SK-N-SH (cell line): Measurements from ENCODE around the gene ATP2B1. TPM values are rescaled to one million over a fixed set of nuclear protein-coding genes. Genes with fewer than 3 reads are reported as not detected.

Source experiments
- CTCF ChIA-PET: fragments of 300-600, 350-600 bp; formaldehyde crosslinking; extraction: SDS; loops from one replicate; lab custom pipeline; 2021; lab: Yijun Ruan, JAX
- POLR2A ChIA-PET: fragments of 350-600 bp; sonication (Branson Sonifier 250); formaldehyde crosslinking; extraction: SDS; loops from one replicate; lab custom pipeline; 2020; ENCODE audit warnings: antibody characterized with exemption, inconsistent platforms; lab: Yijun Ruan, JAX
- DNase-seq: peaks from one replicate; pipeline ENCODE4 v3.0.0; 2012
- H2AFZ ChIP-seq: fragments of 200-600 bp; sonication (generic); 2 replicates; pipeline ENCODE4 v1.8.1; 2016; ENCODE audit warnings: antibody characterized with exemption, mild to moderate bottlenecking, low read depth
- H3F3A ChIP-seq: fragments of 200-600 bp; sonication (generic); replicated peaks from 2 replicates; pipeline ENCODE3; 2016; ENCODE audit warnings: antibody characterized with exemption, mild to moderate bottlenecking; ENCODE audit not compliant: insufficient read depth
- H3K27ac ChIP-seq, 2 experiments: fragments of 200-500 bp in 1 of 2; fragments of 200-600 bp in 1 of 2; sonication (Bioruptor generic) in 1 of 2; sonication (generic), shearing (Covaris generic) in 1 of 2; 2 replicates each; pipeline versions ENCODE4 v1.5.1 to v1.6.1; 2014 to 2016; ENCODE audit warnings: low read depth in 2 of 2, inconsistent platforms in 1 of 2, low read length in 1 of 2, mild to moderate bottlenecking in 1 of 2, mixed read lengths in 1 of 2
- H3K27me3 ChIP-seq: fragments of 200-600 bp; sonication (generic), shearing (Covaris generic); 2 replicates; pipeline ENCODE4 v1.6.1; 2016; ENCODE audit warnings: mixed run types; ENCODE audit not compliant: insufficient read depth
- H3K36me3 ChIP-seq, 2 experiments: fragments of 200-500 bp in 1 of 2; fragments of 200-600 bp in 1 of 2; sonication (Bioruptor generic) in 1 of 2; sonication (generic) in 1 of 2; replicated peaks in 1 of 2; 2 replicates each; pipeline versions ENCODE3 to v1.5.1; 2014 to 2016; ENCODE audit warnings: low read length in 1 of 2, mild to moderate bottlenecking in 1 of 2; ENCODE audit not compliant: insufficient read depth in 2 of 2, control insufficient read depth in 1 of 2
- H3K4me1 ChIP-seq, 2 experiments: fragments of 200-500 bp in 1 of 2; fragments of 200-600 bp in 1 of 2; sonication (Bioruptor generic) in 1 of 2; sonication (generic), shearing (Covaris generic) in 1 of 2; 2 replicates each; pipeline versions ENCODE4 v1.5.1 to v1.6.1; 2014 to 2016; ENCODE audit warnings: low read depth in 1 of 2, low read length in 1 of 2, mixed run types in 1 of 2; ENCODE audit not compliant: insufficient read depth in 2 of 2, control insufficient read depth in 1 of 2
- H3K4me2 ChIP-seq: fragments of 200-600 bp; sonication (generic), shearing (Covaris generic); 2 replicates; pipeline ENCODE4 v1.6.1; 2017; ENCODE audit warnings: mixed run types
- H3K4me3 ChIP-seq, 2 experiments: fragments of 200-500 bp in 1 of 2; fragments of 200-600 bp in 1 of 2; sonication (Bioruptor generic) in 1 of 2; sonication (generic), shearing (Covaris generic) in 1 of 2; 2 replicates each; pipeline versions ENCODE4 v1.5.1 to v1.8.1; 2014 to 2016; ENCODE audit warnings: low read depth in 2 of 2, inconsistent platforms in 1 of 2, low read length in 1 of 2, mild to moderate bottlenecking in 1 of 2, mixed read lengths in 1 of 2, moderate library complexity in 1 of 2
- H3K79me2 ChIP-seq: fragments of 200-600 bp; sonication (generic); 2 replicates; pipeline ENCODE4 v1.8.1; 2017; ENCODE audit warnings: mild to moderate bottlenecking; ENCODE audit not compliant: insufficient read depth
- H3K9ac ChIP-seq: fragments of 200-600 bp; sonication (generic); 2 replicates; pipeline ENCODE4 v1.6.1; 2017; ENCODE audit warnings: mixed run types
- H3K9me2 ChIP-seq: fragments of 200-600 bp; sonication (generic); 2 replicates; pipeline ENCODE4 v1.6.1; 2017; ENCODE audit warnings: mixed run types
- H3K9me3 ChIP-seq: fragments of 200-600 bp; sonication (generic); 2 replicates; pipeline ENCODE4 v1.6.1; 2017; ENCODE audit warnings: mixed run types, mild to moderate bottlenecking, moderate library complexity
- H4K20me1 ChIP-seq: fragments of 200-600 bp; sonication (generic); 2 replicates; pipeline ENCODE4 v1.6.1; 2017; ENCODE audit warnings: mild to moderate bottlenecking, mixed run types; ENCODE audit not compliant: insufficient read depth
- EP300 ChIP-seq, 2 experiments: IDR thresholded peaks; 2 replicates each; pipeline versions ENCODE4 v1.4.0 to v1.6.1; 2012; ENCODE audit warnings: borderline replicate concordance in 1 of 2, low read depth in 1 of 2, low read length in 1 of 2
- EZH2phosphoT487 ChIP-seq: fragments of 200-600 bp; sonication (generic); IDR thresholded peaks from 2 replicates; pipeline ENCODE4 v1.6.1; 2017; ENCODE audit warnings: low read depth, mixed run types, mild to moderate bottlenecking, antibody characterized with exemption, moderate library complexity, borderline replicate concordance
- FOSL2 ChIP-seq: IDR thresholded peaks from 2 replicates; pipeline ENCODE4 v1.4.0; 2012; ENCODE audit warnings: low read depth, mild to moderate bottlenecking, moderate library complexity, borderline replicate concordance
- FOXJ3 ChIP-seq: sonication (generic); formaldehyde crosslinking; IDR thresholded peaks from 2 replicates; pipeline ENCODE4 v1.5.1; 2020; ENCODE audit warnings: mild to moderate bottlenecking, missing genetic modification reagents
- MEF2A ChIP-seq: IDR thresholded peaks from 2 replicates; pipeline ENCODE4 v1.4.0; 2012; ENCODE audit warnings: low read depth, borderline replicate concordance
- MXI1 ChIP-seq: IDR thresholded peaks from 2 replicates; pipeline ENCODE4 v1.6.1; 2012; ENCODE audit warnings: mild to moderate bottlenecking, low read depth, low read length, improper control_type of control experiment
- POLR2AphosphoS5 ChIP-seq: IDR thresholded peaks from 2 replicates; pipeline ENCODE4 v1.6.1; 2012; ENCODE audit warnings: low read depth, low read length
- RCOR1 ChIP-seq: fragments of 150-350 bp; IDR thresholded peaks from 2 replicates; pipeline ENCODE4 v1.6.1; 2017; ENCODE audit warnings: antibody characterized with exemption, low read length
- RFX5 ChIP-seq: IDR thresholded peaks from 2 replicates; pipeline ENCODE4 v1.6.1; 2012; ENCODE audit warnings: mild to moderate bottlenecking, improper control_type of control experiment, low read length
- RXRA ChIP-seq: IDR thresholded peaks from 2 replicates; pipeline ENCODE4 v1.4.0; 2012; ENCODE audit warnings: low read depth, mild to moderate bottlenecking, borderline replicate concordance
- SMC3 ChIP-seq: IDR thresholded peaks from 2 replicates; pipeline ENCODE4 v1.6.1; 2012; ENCODE audit warnings: low read depth, low read length, improper control_type of control experiment
- TCF12 ChIP-seq: IDR thresholded peaks from 2 replicates; pipeline ENCODE4 v1.4.0; 2012
- TEAD4 ChIP-seq: IDR thresholded peaks from 2 replicates; pipeline ENCODE4 v1.4.0; 2012; ENCODE audit warnings: mild to moderate bottlenecking, borderline replicate concordance; ENCODE audit not compliant: insufficient read depth
- YY1 ChIP-seq: IDR thresholded peaks from 2 replicates; pipeline ENCODE4 v1.4.0; 2012; ENCODE audit warnings: low read depth, mild to moderate bottlenecking
- WGBS: methylation state at CpG from one replicate; pipeline ENCODE4 v1.1.6; 2017; ENCODE audit warnings: low lambda C conversion rate; 5-methylcytosine and 5-hydroxymethylcytosine counted together
- polyA plus RNA-seq, 3 experiments: library from polyadenylated mRNA; depleted of rRNA; stranded (reverse); fragments of >200 nt; gene quantifications; 2 replicates each; pipeline ENCODE4 v1.2.3, GENCODE V29; 2012
- TF ChIP-seq, protein P1 (sequence below): IDR thresholded peaks from 2 replicates; pipeline ENCODE4 v1.4.0; 2012; ENCODE audit warnings: low read depth
- TF ChIP-seq, protein P2 (sequence below): fragments of 150-350 bp; IDR thresholded peaks from 2 replicates; pipeline ENCODE4 v1.6.1; 2016; ENCODE audit warnings: mild to moderate bottlenecking, low read depth, low read length
- TF ChIP-seq, protein P3 (sequence below): IDR thresholded peaks from 2 replicates; pipeline ENCODE4 v1.4.0; 2012; ENCODE audit warnings: low read depth, borderline replicate concordance

Gene ATP2B1
- polyA plus RNA-seq, 1 of the 3 experiments (the other 2 are of a cell fraction), result 4.3 TPM

DNA sequence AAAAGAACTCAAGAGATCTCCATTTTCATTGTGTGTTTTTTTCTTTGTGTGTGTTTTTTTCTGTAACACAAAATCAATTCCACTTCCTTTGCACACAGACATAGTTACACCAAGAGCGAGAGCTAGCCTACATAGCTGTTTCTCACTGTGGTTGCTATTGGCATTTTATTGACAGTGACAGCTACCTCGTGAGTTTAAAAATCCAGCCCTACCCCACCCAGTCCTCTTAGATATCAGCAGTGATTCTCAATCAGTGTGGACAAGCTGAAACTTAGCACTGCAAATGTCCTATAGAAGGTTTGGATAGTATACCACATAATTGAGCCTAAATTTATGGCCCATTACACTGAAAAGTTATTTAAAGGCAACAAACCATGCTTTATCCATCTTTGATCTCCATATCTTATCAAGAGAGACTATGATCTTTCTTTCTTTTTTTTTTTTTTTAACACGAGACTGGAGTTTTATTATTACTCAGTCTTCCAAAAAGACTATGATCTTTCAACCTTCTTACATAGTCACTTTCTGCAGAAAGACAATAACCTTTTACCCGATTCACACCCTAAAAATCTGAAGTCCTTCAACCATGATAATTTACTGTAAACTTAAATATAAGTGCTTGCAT lies 46.8 kb downstream of the ATP2B1 start:
- Histone ChIP-seq H3F3A (no peaks in the 10 kb centered on the region), H3K4me2 (no peak overlapping the region)
- DNase-seq, result no peak
- TF ChIP-seq YY1 (no peak), MEF2A (no peak), POLR2AphosphoS5 (no peak), MXI1 (no peak), TEAD4 (no peak), RXRA (no peak)
- TF ChIP-seq, all 33 proteins: peak for 0
- H3K27ac ChIP-seq, result no peak overlapping the region
- H4K20me1 ChIP-seq, result no peaks in the 10 kb centered on the region
- H3K9me3 ChIP-seq, result no peaks in the 10 kb centered on the region
- CTCF ChIA-PET, result interaction anchor here (0.9 kb wide), 1 partner anchor 14 kb away, joined by 3 read pairs; no protein-coding TSS in a partner anchor
- peaks cover 5 to 16% of the 10 kb centered on the region in 2 experiments; a peak in 3 of 4 replicates for H3K4me1 ChIP-seq
- H3K4me3 ChIP-seq, result no peak overlapping the region
- WGBS, result 95% methylated on average over 4 of the region's 4 CpGs
- H3K36me3 ChIP-seq, result no peaks in the 10 kb centered on the region
- H3K79me2 ChIP-seq, result peaks cover 5% of the 10 kb centered on the region
- no peak overlapping the region for H3K9ac ChIP-seq
- H2AFZ ChIP-seq, result no peak overlapping the region
- H3K9me2 ChIP-seq, result peaks cover 4% of the 10 kb centered on the region; the same call in 1 of the 2 replicates
- POLR2A ChIA-PET, result no interaction called here
- no peaks in the 10 kb centered on the region for H3K27me3 ChIP-seq

DNA sequence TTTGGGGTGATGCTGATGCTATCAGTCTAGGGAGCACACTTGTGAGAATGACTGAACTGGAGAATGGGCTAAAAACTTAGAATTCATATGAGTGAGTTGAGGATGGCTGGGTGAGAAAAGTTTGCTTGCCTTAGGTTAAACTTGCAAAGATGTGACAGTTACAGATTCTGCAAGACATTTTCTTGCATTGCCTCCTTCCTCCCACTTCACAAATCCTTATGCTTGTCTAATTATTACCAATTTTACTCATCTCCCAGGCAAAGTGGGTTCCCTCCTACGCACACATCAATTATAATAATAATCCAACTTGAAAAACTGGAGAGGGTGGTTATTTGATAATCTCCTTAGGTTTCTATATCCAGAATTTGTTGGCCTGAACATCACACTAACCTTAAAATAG lies 50.9 kb downstream of the ATP2B1 start:
- CTCF ChIA-PET, result interaction anchor here (0.7 kb wide), 1 partner anchor 11 kb away, joined by 3 read pairs; no protein-coding TSS in a partner anchor
- Histone ChIP-seq H3F3A (peaks cover 6% of the 10 kb centered on the region), H3K79me2 (peaks cover 5% of the 10 kb centered on the region), H3K36me3 (peaks cover 5 to 8% of the 10 kb centered on the region in 2 experiments), H3K4me1 (peaks cover 0 to 2% of the 10 kb centered on the region in 2 experiments; a peak in 1 of 4 replicates), H3K9me2 (no peaks in the 10 kb centered on the region), H3K9me3 (no peaks in the 10 kb centered on the region)
- 97% methylated on average over 1 of the region's 1 CpG for WGBS
- no peak for DNase-seq
- TF ChIP-seq MEF2A (no peak), RFX5 (no peak), EP300 (IDR thresholded peaks at IDR 0.05; ENCODE audit: borderline replicate concordance in 1 of 2, low read depth in 1 of 2, low read length in 1 of 2) (no peak), FOSL2 (no peak), EZH2phosphoT487 (no peak), RXRA (no peak), TCF12 (no peak), FOXJ3 (CRISPR knock-in tag) (no peak), SMC3 (no peak), RCOR1 (no peak)
- TF ChIP-seq, protein P1, sequence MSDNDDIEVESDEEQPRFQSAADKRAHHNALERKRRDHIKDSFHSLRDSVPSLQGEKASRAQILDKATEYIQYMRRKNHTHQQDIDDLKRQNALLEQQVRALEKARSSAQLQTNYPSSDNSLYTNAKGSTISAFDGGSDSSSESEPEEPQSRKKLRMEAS, result no peak
- TF ChIP-seq, protein P2, sequence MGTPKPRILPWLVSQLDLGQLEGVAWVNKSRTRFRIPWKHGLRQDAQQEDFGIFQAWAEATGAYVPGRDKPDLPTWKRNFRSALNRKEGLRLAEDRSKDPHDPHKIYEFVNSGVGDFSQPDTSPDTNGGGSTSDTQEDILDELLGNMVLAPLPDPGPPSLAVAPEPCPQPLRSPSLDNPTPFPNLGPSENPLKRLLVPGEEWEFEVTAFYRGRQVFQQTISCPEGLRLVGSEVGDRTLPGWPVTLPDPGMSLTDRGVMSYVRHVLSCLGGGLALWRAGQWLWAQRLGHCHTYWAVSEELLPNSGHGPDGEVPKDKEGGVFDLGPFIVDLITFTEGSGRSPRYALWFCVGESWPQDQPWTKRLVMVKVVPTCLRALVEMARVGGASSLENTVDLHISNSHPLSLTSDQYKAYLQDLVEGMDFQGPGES, result no peak
- TF ChIP-seq, protein P3, sequence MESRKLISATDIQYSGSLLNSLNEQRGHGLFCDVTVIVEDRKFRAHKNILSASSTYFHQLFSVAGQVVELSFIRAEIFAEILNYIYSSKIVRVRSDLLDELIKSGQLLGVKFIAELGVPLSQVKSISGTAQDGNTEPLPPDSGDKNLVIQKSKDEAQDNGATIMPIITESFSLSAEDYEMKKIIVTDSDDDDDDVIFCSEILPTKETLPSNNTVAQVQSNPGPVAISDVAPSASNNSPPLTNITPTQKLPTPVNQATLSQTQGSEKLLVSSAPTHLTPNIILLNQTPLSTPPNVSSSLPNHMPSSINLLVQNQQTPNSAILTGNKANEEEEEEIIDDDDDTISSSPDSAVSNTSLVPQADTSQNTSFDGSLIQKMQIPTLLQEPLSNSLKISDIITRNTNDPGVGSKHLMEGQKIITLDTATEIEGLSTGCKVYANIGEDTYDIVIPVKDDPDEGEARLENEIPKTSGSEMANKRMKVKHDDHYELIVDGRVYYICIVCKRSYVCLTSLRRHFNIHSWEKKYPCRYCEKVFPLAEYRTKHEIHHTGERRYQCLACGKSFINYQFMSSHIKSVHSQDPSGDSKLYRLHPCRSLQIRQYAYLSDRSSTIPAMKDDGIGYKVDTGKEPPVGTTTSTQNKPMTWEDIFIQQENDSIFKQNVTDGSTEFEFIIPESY, result no peak
- TF ChIP-seq, all 33 proteins: peak for 0
- Histone ChIP-seq H3K4me2 (no peak overlapping the region), H3K27me3 (no peaks in the 10 kb centered on the region), H3K27ac (no peak overlapping the region), H3K4me3 (no peak overlapping the region), H3K9ac (no peak overlapping the region), H4K20me1 (no peaks in the 10 kb centered on the region), H2AFZ (no peak overlapping the region)
- POLR2A ChIA-PET, result no interaction called here
